H9 (cell line): ENCODE results near the gene KMT2C. TPM values are rescaled to one million over a fixed set of nuclear protein-coding genes. Genes with fewer than 3 reads are reported as not detected.

Experiments used
- DNase-seq: peaks from one replicate; pipeline ENCODE4 v3.0.0-alpha.2; 2017
- H2AFZ ChIP-seq: one replicate; pipeline ENCODE4 v1.6.1; 2013; ENCODE audit warnings: mild to moderate bottlenecking, low read length, control low read depth, moderate library complexity
- H2AK5ac ChIP-seq: 2 replicates; pipeline ENCODE4 v1.6.1; 2013; ENCODE audit warnings: low read length, control low read depth, mixed read lengths; ENCODE audit not compliant: insufficient read length
- H2BK120ac ChIP-seq: one replicate; pipeline ENCODE4 v1.6.1; 2013; ENCODE audit warnings: low read depth, mild to moderate bottlenecking, low read length, control low read depth, inconsistent platforms; ENCODE audit not compliant: poor library complexity, severe bottlenecking
- H2BK12ac ChIP-seq: 2 replicates; pipeline ENCODE4 v1.6.1; 2013; ENCODE audit warnings: low read length, control low read depth, mixed read lengths, low read depth; ENCODE audit not compliant: insufficient read length
- H2BK15ac ChIP-seq: 2 replicates; pipeline ENCODE4 v1.6.1; 2013; ENCODE audit warnings: low read depth, low read length, control low read depth
- H2BK20ac ChIP-seq: one replicate; pipeline ENCODE4 v1.6.1; 2013; ENCODE audit warnings: low read depth, mild to moderate bottlenecking, low read length, control low read depth, inconsistent platforms; ENCODE audit not compliant: poor library complexity, severe bottlenecking
- H2BK5ac ChIP-seq: 2 replicates; pipeline ENCODE4 v1.6.1; 2013; ENCODE audit warnings: low read length, control low read depth, mixed read lengths; ENCODE audit not compliant: insufficient read length
- H3K14ac ChIP-seq: 2 replicates; pipeline ENCODE4 v1.6.1; 2013; ENCODE audit warnings: low read length, control low read depth; ENCODE audit not compliant: insufficient read depth
- H3K18ac ChIP-seq: 2 replicates; pipeline ENCODE4 v1.6.1; 2013; ENCODE audit warnings: low read depth, mild to moderate bottlenecking, mixed read lengths, low read length, control low read depth; ENCODE audit not compliant: insufficient read length
- H3K23ac ChIP-seq: 2 replicates; pipeline ENCODE4 v1.6.1; 2013; ENCODE audit warnings: low read length, control low read depth, mixed read lengths, low read depth; ENCODE audit not compliant: insufficient read length
- H3K23me2 ChIP-seq: 2 replicates; pipeline ENCODE4 v1.6.1; 2013; ENCODE audit warnings: low read depth, mild to moderate bottlenecking, mixed read lengths, low read length, control low read depth; ENCODE audit not compliant: insufficient read length, poor library complexity, severe bottlenecking
- H3K27ac ChIP-seq: 2 replicates; pipeline ENCODE4 v1.5.1; 2013; ENCODE audit warnings: low read length, control low read depth, mixed read lengths, low read depth; ENCODE audit not compliant: insufficient read length
- H3K27me3 ChIP-seq: 2 replicates; pipeline ENCODE4 v1.6.1; 2013; ENCODE audit warnings: low read length, control low read depth, inconsistent platforms; ENCODE audit not compliant: insufficient read depth
- H3K4ac ChIP-seq: 2 replicates; pipeline ENCODE4 v1.6.1; 2013; ENCODE audit warnings: low read depth, mild to moderate bottlenecking, control low read depth, inconsistent platforms, low read length, moderate library complexity
- H3K4me1 ChIP-seq: 2 replicates; pipeline ENCODE4 v1.6.1; 2013; ENCODE audit warnings: low read length, control low read depth, inconsistent platforms; ENCODE audit not compliant: insufficient read depth
- H3K4me2 ChIP-seq: 2 replicates; pipeline ENCODE4 v1.6.1; 2013; ENCODE audit warnings: low read length, control low read depth, mixed read lengths; ENCODE audit not compliant: insufficient read length, insufficient read depth
- H3K56ac ChIP-seq: 2 replicates; pipeline ENCODE4 v1.6.1; 2013; ENCODE audit warnings: low read depth, mild to moderate bottlenecking, mixed read lengths, low read length, control low read depth; ENCODE audit not compliant: insufficient read length
- H3K79me1 ChIP-seq: 2 replicates; pipeline ENCODE4 v1.6.1; 2013; ENCODE audit warnings: low read depth, mild to moderate bottlenecking, moderate library complexity, low read length, control low read depth, inconsistent platforms; ENCODE audit not compliant: insufficient read depth, poor library complexity, severe bottlenecking
- H3K79me2 ChIP-seq: 2 replicates; pipeline ENCODE4 v1.6.1; 2013; ENCODE audit warnings: low read length, control low read depth, inconsistent platforms; ENCODE audit not compliant: insufficient read depth
- H3K9ac ChIP-seq: 2 replicates; pipeline ENCODE4 v1.6.1; 2013; ENCODE audit warnings: low read length, control low read depth, mixed read lengths; ENCODE audit not compliant: insufficient read length; ENCODE audit errors: extremely low read depth
- H3K9me3 ChIP-seq: one replicate; pipeline ENCODE4 v1.6.1; 2013; ENCODE audit warnings: low read depth, low read length, inconsistent platforms; ENCODE audit not compliant: control insufficient read depth
- H3T11ph ChIP-seq: one replicate; pipeline ENCODE4 v1.6.1; 2013; ENCODE audit warnings: mild to moderate bottlenecking, low read length, control low read depth, inconsistent platforms
- H4K20me1 ChIP-seq: one replicate; pipeline ENCODE4 v1.6.1; 2013; ENCODE audit not compliant: control insufficient read depth, insufficient read length, insufficient read depth
- H4K5ac ChIP-seq: 2 replicates; pipeline ENCODE4 v1.6.1; 2013; ENCODE audit warnings: low read depth, mild to moderate bottlenecking, mixed read lengths, low read length, control low read depth; ENCODE audit not compliant: insufficient read length
- H4K8ac ChIP-seq: replicated peaks from 2 replicates; pipeline ENCODE4 v1.6.1; 2013; ENCODE audit warnings: low read length, control low read depth, mixed read lengths, low read depth; ENCODE audit not compliant: insufficient read length
- H4K91ac ChIP-seq: 2 replicates; pipeline ENCODE4 v1.6.1; 2013; ENCODE audit warnings: low read depth, mild to moderate bottlenecking, moderate library complexity, mixed read lengths, low read length, control low read depth; ENCODE audit not compliant: insufficient read length
- H3K27ac Mint-ChIP-seq, 3 experiments: 2 replicates in 2 of 3; 3 replicates in 1 of 3; pipeline ENCODE4 v1.8.0; 2020 to 2021; ENCODE audit warnings: mixed read lengths in 3 of 3, mild to moderate bottlenecking in 1 of 3, moderate library complexity in 1 of 3
- H3K27me3 Mint-ChIP-seq: 2 replicates; pipeline ENCODE4 v1.8.0; 2021; ENCODE audit warnings: low read depth, mild to moderate bottlenecking, moderate library complexity, mixed read lengths
- H3K36me3 Mint-ChIP-seq, 3 experiments: 2 replicates in 2 of 3; 3 replicates in 1 of 3; pipeline ENCODE4 v1.8.0; 2020 to 2021; ENCODE audit warnings: low read depth in 3 of 3, mixed read lengths in 3 of 3; ENCODE audit not compliant: insufficient read depth in 1 of 3
- H3K4me1 Mint-ChIP-seq, 2 experiments: 2 replicates each; pipeline ENCODE4 v1.8.0; 2020; ENCODE audit warnings: mixed read lengths in 2 of 2
- H3K4me3 Mint-ChIP-seq, 2 experiments: 2 replicates in 1 of 2; 3 replicates in 1 of 2; pipeline ENCODE4 v1.8.0; 2020 to 2021; ENCODE audit warnings: mild to moderate bottlenecking in 2 of 2, mixed read lengths in 2 of 2, moderate library complexity in 1 of 2
- H3K9me3 Mint-ChIP-seq, 2 experiments: 2 replicates in 1 of 2; 3 replicates in 1 of 2; pipeline ENCODE4 v1.8.0; 2020; ENCODE audit warnings: mild to moderate bottlenecking in 2 of 2, mixed read lengths in 2 of 2, moderate library complexity in 1 of 2
- WGBS: extraction: QIAGEN DNeasy Blood & Tissue Kit; methylation state at CpG from one replicate; pipeline ENCODE4 v1.1.7; 2013; ENCODE audit warnings: missing lambda C conversion rate, low lambda C conversion rate, mixed read lengths; ENCODE audit not compliant: insufficient read length; ENCODE audit errors: extremely low coverage; 5-methylcytosine and 5-hydroxymethylcytosine counted together
- total RNA-seq: library from RNA; stranded (reverse); gene quantifications from 2 replicates; pipeline ENCODE4 v1.2.1, GENCODE V29; 2021
- TF ChIP-seq, protein P1 (sequence below): fragments of 200-600 bp; sonication (generic); conservative IDR thresholded peaks from 3 replicates; pipeline ENCODE4 v1.8.0; 2021; ENCODE audit warnings: antibody characterized with exemption, mild to moderate bottlenecking

KMT2C gene
- total RNA-seq, 1 experiment from 2014 or later, result 32.2 TPM

DNA sequence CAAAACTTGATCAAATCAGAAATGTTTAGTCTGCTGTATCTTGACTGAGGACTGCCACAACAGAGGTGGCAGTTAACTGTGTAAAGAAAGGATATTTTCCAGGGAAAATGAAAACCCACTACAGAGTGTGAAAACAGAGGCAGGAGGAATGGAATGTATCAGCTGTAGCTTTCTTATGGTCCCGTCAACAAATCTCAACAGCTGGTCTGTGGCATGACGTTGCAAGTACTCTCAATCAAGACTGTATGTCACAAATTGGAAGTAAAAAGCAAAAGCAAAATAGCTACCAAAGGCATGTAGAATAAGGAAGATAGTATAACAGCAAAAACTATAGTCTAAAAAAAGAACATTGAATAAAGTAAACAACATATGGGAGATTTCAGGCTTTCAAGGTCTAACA, 123.5 kb downstream of the KMT2C start:
- Histone ChIP-seq H2AFZ (no peak overlapping the region), H3K23me2 (no peaks in the 10 kb centered on the region), H2BK5ac (no peak overlapping the region), H3K18ac (no peak overlapping the region), H2AK5ac (no peak overlapping the region), H3K56ac (no peak overlapping the region), H2BK120ac (no peak overlapping the region), H3K23ac (no peak overlapping the region), H3K27me3 (no peaks in the 10 kb centered on the region), H3T11ph (no peak overlapping the region), H2BK20ac (no peak overlapping the region), H3K14ac (no peak overlapping the region), H3K4ac (no peak overlapping the region), H4K5ac (no peak overlapping the region), H3K9ac (no peak overlapping the region), H3K4me2 (no peak overlapping the region), H4K8ac (no peak overlapping the region), H4K20me1 (no peaks in the 10 kb centered on the region), H2BK15ac (no peak overlapping the region), H2BK12ac (no peak overlapping the region), H4K91ac (no peak overlapping the region), H3K9me3 (no peaks in the 10 kb centered on the region), H3K27ac (no peak overlapping the region), H3K4me1 (no peaks in the 10 kb centered on the region), H3K79me2 (no peaks in the 10 kb centered on the region), H3K79me1 (no peaks in the 10 kb centered on the region)
- H3K4me1 Mint-ChIP-seq, result no peaks in the 10 kb centered on the region
- H3K9me3 Mint-ChIP-seq, result no peaks in the 10 kb centered on the region
- H3K4me3 Mint-ChIP-seq, result no peak overlapping the region
- WGBS, result no CpG with 5 or more reads among the region's 2 CpGs
- H3K36me3 Mint-ChIP-seq, result peaks cover 4 to 14% (median 5%) of the 10 kb centered on the region in 3 experiments; a peak in 5 of 7 replicates
- no peak for DNase-seq
- H3K27ac Mint-ChIP-seq, result peak overlapping the region in 1 of 3 experiments; percentile 46; a peak in 2 of 7 replicates
- no peaks in the 10 kb centered on the region for H3K27me3 Mint-ChIP-seq
- TF ChIP-seq, protein P1, sequence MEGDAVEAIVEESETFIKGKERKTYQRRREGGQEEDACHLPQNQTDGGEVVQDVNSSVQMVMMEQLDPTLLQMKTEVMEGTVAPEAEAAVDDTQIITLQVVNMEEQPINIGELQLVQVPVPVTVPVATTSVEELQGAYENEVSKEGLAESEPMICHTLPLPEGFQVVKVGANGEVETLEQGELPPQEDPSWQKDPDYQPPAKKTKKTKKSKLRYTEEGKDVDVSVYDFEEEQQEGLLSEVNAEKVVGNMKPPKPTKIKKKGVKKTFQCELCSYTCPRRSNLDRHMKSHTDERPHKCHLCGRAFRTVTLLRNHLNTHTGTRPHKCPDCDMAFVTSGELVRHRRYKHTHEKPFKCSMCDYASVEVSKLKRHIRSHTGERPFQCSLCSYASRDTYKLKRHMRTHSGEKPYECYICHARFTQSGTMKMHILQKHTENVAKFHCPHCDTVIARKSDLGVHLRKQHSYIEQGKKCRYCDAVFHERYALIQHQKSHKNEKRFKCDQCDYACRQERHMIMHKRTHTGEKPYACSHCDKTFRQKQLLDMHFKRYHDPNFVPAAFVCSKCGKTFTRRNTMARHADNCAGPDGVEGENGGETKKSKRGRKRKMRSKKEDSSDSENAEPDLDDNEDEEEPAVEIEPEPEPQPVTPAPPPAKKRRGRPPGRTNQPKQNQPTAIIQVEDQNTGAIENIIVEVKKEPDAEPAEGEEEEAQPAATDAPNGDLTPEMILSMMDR, result no peak
